GM18909 (cell line): ENCODE results near the gene TSPAN5.

ENCODE experiments used
- ATAC-seq: cut with Tn5 transposase; IDR thresholded peaks from one replicate; pipeline ENCODE4 v1.9.1; 2021; ENCODE audit warnings: mild to moderate bottlenecking; ENCODE audit not compliant: unreplicated experiment, poor library complexity

The TSPAN5 gene

GRCh38 chr4:98603683-98604521 is 54.5 kb downstream of the TSPAN5 start:
- no peak for ATAC-seq

GRCh38 chr4:98602270-98602669 is 56.1 kb downstream of the TSPAN5 start:
- ATAC-seq = no peak

- ATAC-seq = peak; percentile 77
These were observed 56.7 kb downstream of the TSPAN5 start for GRCh38 chr4:98601708-98602107.

GRCh38 chr4:98599617-98600205 is 58.7 kb downstream of the TSPAN5 start:
- no peak for ATAC-seq

- no peak for ATAC-seq
These were observed 71.5 kb downstream of the TSPAN5 start for GRCh38 chr4:98586962-98587354.

- no peak for ATAC-seq
These were observed 72.0 kb downstream of the TSPAN5 start for GRCh38 chr4:98586291-98586961.

- ATAC-seq = no peak
These were observed 72.8 kb downstream of the TSPAN5 start for GRCh38 chr4:98585596-98585995.

- ATAC-seq = no peak
These were observed 74.1 kb downstream of the TSPAN5 start for GRCh38 chr4:98584265-98584664.

- no peak for ATAC-seq
These were observed 75.1 kb downstream of the TSPAN5 start for GRCh38 chr4:98583265-98583664.

- ATAC-seq = no peak
These were observed 77.3 kb downstream of the TSPAN5 start for GRCh38 chr4:98581126-98581525.

GRCh38 chr4:98577956-98578355 is 80.5 kb downstream of the TSPAN5 start:
- ATAC-seq = no peak

GRCh38 chr4:98574816-98575215 is 83.6 kb downstream of the TSPAN5 start:
- ATAC-seq = no peak

- ATAC-seq = no peak
These were observed 84.6 kb downstream of the TSPAN5 start for GRCh38 chr4:98573791-98574190.

- no peak for ATAC-seq
These were observed 85.7 kb downstream of the TSPAN5 start for GRCh38 chr4:98572697-98573096.

- ATAC-seq = no peak
These were observed 87.1 kb downstream of the TSPAN5 start for GRCh38 chr4:98571161-98571786.

GRCh38 chr4:98570151-98570797 is 88.1 kb downstream of the TSPAN5 start:
- ATAC-seq = no peak

GRCh38 chr4:98568941-98569663 is 89.3 kb downstream of the TSPAN5 start:
- no peak for ATAC-seq

GRCh38 chr4:98567611-98568010 is 90.8 kb downstream of the TSPAN5 start:
- ATAC-seq = no peak

- ATAC-seq = no peak
These were observed 91.9 kb downstream of the TSPAN5 start for GRCh38 chr4:98566361-98567008.
